A549 (cell line): Measurements from ENCODE around the gene TENM3. TPM values are rescaled to one million over a fixed set of nuclear protein-coding genes. Genes with fewer than 3 reads are reported as not detected.
A peak's percentile ranks its signal among the peaks of the same experiment; 100 is the strongest.

Source experiments
- ATAC-seq, 2 experiments: fragments of 200-7000 bp in 1 of 2; fragments of >200 bp in 1 of 2; cut with Nextera tagmentation in 1 of 2; cut with Tn5 transposase in 1 of 2; 3 replicates each; pipeline versions ENCODE4 v1.8.0 to v1.9.1; 2018 to 2020; ENCODE audit warnings: mild to moderate bottlenecking in 1 of 2, moderate library complexity in 1 of 2
- CTCF ChIA-PET: fragments of 300-600 bp; sonication (Branson Sonifier 250); formaldehyde crosslinking; extraction: SDS; loops from one replicate; lab custom pipeline; 2021; ENCODE audit warnings: antibody characterized with exemption, inconsistent platforms; lab: Yijun Ruan, JAX
- POLR2A ChIA-PET: fragments of 350-600 bp; formaldehyde crosslinking; extraction: SDS; loops from one replicate; lab custom pipeline; 2021; ENCODE audit warnings: antibody characterized with exemption, inconsistent platforms; lab: Yijun Ruan, JAX
- DNase-seq, 2 experiments: peaks; one replicate each; pipeline versions ENCODE4 v3.0.0 to v3.0.0-alpha.2; 2011 to 2016; ENCODE audit warnings: low read depth in 1 of 2, low spot score in 1 of 2
- FAIRE-seq: peaks from 2 replicates; lab custom pipeline; 2011; peaks lifted over from hg19 to GRCh38; lab: Jason Lieb, UNC
- H3K27ac ChIP-seq, 2 experiments: fragments of >200 bp; sonication (Bioruptor Twin); formaldehyde crosslinking; 3 replicates each; pipeline ENCODE4 v1.5.1; 2016 to 2017
- H3K4me1 ChIP-seq: fragments of >200 bp; sonication (Bioruptor Twin); formaldehyde crosslinking; 3 replicates; pipeline ENCODE4 v1.6.1; 2016
- H3K4me2 ChIP-seq: fragments of >200 bp; sonication (Bioruptor Twin); formaldehyde crosslinking; 3 replicates; pipeline ENCODE4 v1.6.1; 2016
- H3K4me3 ChIP-seq: fragments of >200 bp; sonication (Bioruptor Twin); formaldehyde crosslinking; 3 replicates; pipeline ENCODE4 v1.5.1; 2016
- H3K9me3 ChIP-seq: fragments of >200 bp; sonication (Bioruptor Twin); formaldehyde crosslinking; 3 replicates; pipeline ENCODE4 v1.6.1; 2016
- ATOH8 ChIP-seq: fragments of 250-450 bp; sonication (Bioruptor Pico); IDR thresholded peaks from 2 replicates; pipeline ENCODE4 v1.5.0; 2020; ENCODE audit warnings: low read depth, mild to moderate bottlenecking, moderate library complexity
- BHLHE40 ChIP-seq: IDR thresholded peaks from 2 replicates; pipeline ENCODE4 v1.6.1; 2012; ENCODE audit warnings: low read depth, low read length, inconsistent platforms
- CBX2 ChIP-seq: fragments of 200-600 bp; sonication (generic); IDR thresholded peaks from 2 replicates; pipeline ENCODE4 v1.6.1; 2016; ENCODE audit warnings: low read depth, mild to moderate bottlenecking, borderline replicate concordance
- CHD2 ChIP-seq: fragments of 150-350 bp; IDR thresholded peaks from 2 replicates; pipeline ENCODE4 v1.6.1; 2014; ENCODE audit warnings: low read length; ENCODE audit not compliant: partially characterized antibody
- CHD4 ChIP-seq: fragments of 200-600 bp; sonication (generic); IDR thresholded peaks from 2 replicates; pipeline ENCODE4 v1.6.1; 2016; ENCODE audit warnings: antibody characterized with exemption, mild to moderate bottlenecking, borderline replicate concordance
- CTCF ChIP-seq: fragments of >200 bp; sonication (Bioruptor Twin); formaldehyde crosslinking; IDR thresholded peaks from 3 replicates; pipeline ENCODE4 v1.5.1; 2016
- E2F6 ChIP-seq: IDR thresholded peaks from 2 replicates; pipeline ENCODE4 v1.6.1; 2012; ENCODE audit warnings: low read depth, borderline replicate concordance
- ELK1 ChIP-seq: fragments of 150-350 bp; IDR thresholded peaks from 2 replicates; pipeline ENCODE4 v1.6.1; 2014; ENCODE audit warnings: low read depth, mild to moderate bottlenecking, low read length
- EP300 ChIP-seq, 2 experiments: fragments of >200 bp; sonication (Bioruptor Twin); formaldehyde crosslinking; IDR thresholded peaks; 2 replicates in 1 of 2; 3 replicates in 1 of 2; pipeline ENCODE4 v1.6.1; 2016 to 2017
- HES2 ChIP-seq: fragments of >200 bp; sonication (Bioruptor Twin); formaldehyde crosslinking; IDR thresholded peaks from 2 replicates; pipeline ENCODE4 v1.6.1; 2016
- HEYL ChIP-seq: fragments of 250-450 bp; sonication (Bioruptor Pico); IDR thresholded peaks from 2 replicates; pipeline ENCODE4 v1.8.0; 2021; ENCODE audit warnings: mild to moderate bottlenecking, moderate library complexity
- HMGXB4 ChIP-seq: fragments of 250-450 bp; sonication (Bioruptor Pico); IDR thresholded peaks from 2 replicates; pipeline ENCODE4 v1.5.0; 2021; ENCODE audit warnings: mild to moderate bottlenecking, moderate library complexity, borderline replicate concordance
- MAZ ChIP-seq: fragments of 150-350 bp; IDR thresholded peaks from 2 replicates; pipeline ENCODE4 v1.6.1; 2014; ENCODE audit warnings: antibody characterized with exemption, low read depth, low read length, borderline replicate concordance
- NR3C1 ChIP-seq: fragments of >200 bp; sonication (Bioruptor Twin); formaldehyde crosslinking; IDR thresholded peaks from 3 replicates; pipeline ENCODE4 v1.6.1; 2017
- PBX3 ChIP-seq: IDR thresholded peaks from 2 replicates; pipeline ENCODE4 v1.6.1; 2012
- RFX5 ChIP-seq: fragments of 450-650 bp; IDR thresholded peaks from 2 replicates; pipeline ENCODE4 v1.7.1; 2014; ENCODE audit warnings: antibody characterized with exemption, mild to moderate bottlenecking, moderate library complexity
- TFCP2L1 ChIP-seq: fragments of 250-450 bp; sonication (Bioruptor Pico); IDR thresholded peaks from 2 replicates; pipeline ENCODE4 v1.5.0; 2021; ENCODE audit warnings: mild to moderate bottlenecking
- ZNF302 ChIP-seq: fragments of 250-450 bp; sonication (Bioruptor Pico); IDR thresholded peaks from 2 replicates; pipeline ENCODE4 v1.9.0; 2021; ENCODE audit warnings: inconsistent platforms, mild to moderate bottlenecking, moderate library complexity
- WGBS: methylation state at CpG from one replicate; pipeline ENCODE4 v1.1.6; 2017; ENCODE audit errors: missing lambda C conversion rate; 5-methylcytosine and 5-hydroxymethylcytosine counted together
- polyA plus RNA-seq, 4 experiments: library from polyadenylated mRNA; depleted of rRNA in 3 of 4; stranded (reverse); fragments of >200 nt; fragmentation: RNase III in 1 of 4; extraction: RNeasy Plus Mini Kit Qiagen cat#74134 plus additional on column Dnase treatment in 1 of 4; gene quantifications; 2 replicates in 3 of 4; 3 replicates in 1 of 4; pipeline ENCODE4 v1.2.3, GENCODE V29; 2011 to 2017

Gene TENM3
- polyA plus RNA-seq, 2 of the 4 experiments (the other 2 are of a cell fraction): 2.4 to 7.3 TPM

GRCh38 chr4:182228991-182229577 is 14.1 kb upstream of the TENM3 start:
- CTCF ChIA-PET: no interaction called here
- H3K4me3 ChIP-seq: no peak overlapping the region
- TF ChIP-seq ZNF302 (CRISPR knock-in tag) (no peak), ELK1 (no peak), CBX2 (no peak), HEYL (no peak), CTCF (no peak), PBX3 (no peak), BHLHE40 (no peak), E2F6 (no peak), MAZ (no peak)
- TF ChIP-seq, all 56 proteins: peak for 0
- FAIRE-seq: no peak
- no peak overlapping the region; a peak in 1 of 6 replicates for H3K27ac ChIP-seq
- POLR2A ChIA-PET: no interaction called here
- peaks cover 7% of the 10 kb centered on the region; the same call in 2 of the 3 replicates for H3K4me1 ChIP-seq
- WGBS: 26% methylated on average over 7 of the region's 7 CpGs
- no peaks in the 10 kb centered on the region for H3K9me3 ChIP-seq
- no peak for DNase-seq
- no peak for ATAC-seq
- peak overlapping the region; percentile 33; the same call in 2 of the 3 replicates for H3K4me2 ChIP-seq

GRCh38 chr4:182230256-182230655 is 12.9 kb upstream of the TENM3 start:
- ChIA-PET POLR2A (no interaction called here), CTCF (interaction anchor here (1.8 kb wide), 1 partner anchor 10 kb away, joined by 4 read pairs; no protein-coding TSS in a partner anchor)
- no peak for FAIRE-seq
- H3K4me1 ChIP-seq: peaks cover 8% of the 10 kb centered on the region; the same call in 2 of the 3 replicates
- H3K9me3 ChIP-seq: no peaks in the 10 kb centered on the region
- no peak overlapping the region for H3K4me2 ChIP-seq
- no peak for ATAC-seq
- no peak for DNase-seq
- 57% methylated on average over 11 of the region's 11 CpGs for WGBS
- TF ChIP-seq ATOH8 (CRISPR knock-in tag): no peak
- no peak for TF ChIP-seq CHD2
- TF ChIP-seq ELK1: no peak
- TF ChIP-seq CHD4: no peak
- TF ChIP-seq HES2: no peak
- TF ChIP-seq NR3C1: no peak
- no peak for TF ChIP-seq HMGXB4 (CRISPR knock-in tag)
- no peak for TF ChIP-seq TFCP2L1 (CRISPR knock-in tag)
- no peak for TF ChIP-seq EP300 (IDR thresholded peaks at IDR 0.05)
- no peak for TF ChIP-seq RFX5
- no peak overlapping the region for H3K4me3 ChIP-seq
- H3K27ac ChIP-seq: peak overlapping the region in 1 of 2 experiments; percentile 39; a peak in 1 of 6 replicates
